HG02981 (cell line): Measurements from ENCODE around the gene PAX4.
A peak's percentile ranks its signal among the peaks of the same experiment; 100 is the strongest.
"Not testable (repeated sequence)": the region's sequence is repeated elsewhere in the genome, so short reads cannot be mapped to it uniquely, and the experiment has no call there.

Experiments
- ATAC-seq: cut with Tn5 transposase; IDR thresholded peaks from one replicate; pipeline ENCODE4 v1.9.1; 2021; ENCODE audit warnings: mild to moderate bottlenecking, moderate library complexity; ENCODE audit not compliant: unreplicated experiment

PAX4 gene

GRCh38 chr7:127586346-127586745, 31.6 kb downstream of the PAX4 start:
- ATAC-seq: no peak

GRCh38 chr7:127585044-127585953, 32.6 kb downstream of the PAX4 start, which contains the start of gene GCC1:
GCC1 (minus strand) TSS chr7:127585596; CDS start chr7:127585182, 414 bp downstream.
- peak; percentile 77 for ATAC-seq

DNA sequence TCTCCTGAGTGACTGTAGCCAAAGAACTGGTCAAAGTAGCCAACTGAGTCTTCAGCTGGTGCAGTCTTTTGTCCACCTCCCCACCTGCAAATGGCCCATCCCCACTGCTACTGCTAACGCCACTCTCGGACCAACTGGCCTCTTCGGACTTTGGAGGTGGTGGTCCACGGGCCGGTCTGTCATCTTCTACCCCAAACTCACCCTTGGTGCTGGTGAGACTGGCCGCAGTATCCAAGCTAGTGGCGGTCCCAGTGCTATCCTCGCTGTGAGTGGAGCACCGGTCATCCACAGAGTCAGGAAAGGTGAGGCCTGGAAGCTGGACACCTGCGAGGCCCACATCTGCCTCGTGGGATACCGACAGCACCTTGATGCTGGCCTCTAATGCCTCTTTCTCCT, 33.3 kb downstream of the PAX4 start:
- no peak for ATAC-seq

GRCh38 chr7:127582361-127582760, 35.6 kb downstream of the PAX4 start:
- ATAC-seq: no peak

- no peak for ATAC-seq
Measured at GRCh38 chr7:127581716-127582115, 36.2 kb downstream of the PAX4 start.

GRCh38 chr7:127580612-127581011, 37.3 kb downstream of the PAX4 start:
- no peak for ATAC-seq

- no peak for ATAC-seq
Measured at GRCh38 chr7:127578711-127579275, 39.1 kb downstream of the PAX4 start.

- no peak for ATAC-seq
Measured at GRCh38 chr7:127578036-127578684, 39.8 kb downstream of the PAX4 start.

DNA sequence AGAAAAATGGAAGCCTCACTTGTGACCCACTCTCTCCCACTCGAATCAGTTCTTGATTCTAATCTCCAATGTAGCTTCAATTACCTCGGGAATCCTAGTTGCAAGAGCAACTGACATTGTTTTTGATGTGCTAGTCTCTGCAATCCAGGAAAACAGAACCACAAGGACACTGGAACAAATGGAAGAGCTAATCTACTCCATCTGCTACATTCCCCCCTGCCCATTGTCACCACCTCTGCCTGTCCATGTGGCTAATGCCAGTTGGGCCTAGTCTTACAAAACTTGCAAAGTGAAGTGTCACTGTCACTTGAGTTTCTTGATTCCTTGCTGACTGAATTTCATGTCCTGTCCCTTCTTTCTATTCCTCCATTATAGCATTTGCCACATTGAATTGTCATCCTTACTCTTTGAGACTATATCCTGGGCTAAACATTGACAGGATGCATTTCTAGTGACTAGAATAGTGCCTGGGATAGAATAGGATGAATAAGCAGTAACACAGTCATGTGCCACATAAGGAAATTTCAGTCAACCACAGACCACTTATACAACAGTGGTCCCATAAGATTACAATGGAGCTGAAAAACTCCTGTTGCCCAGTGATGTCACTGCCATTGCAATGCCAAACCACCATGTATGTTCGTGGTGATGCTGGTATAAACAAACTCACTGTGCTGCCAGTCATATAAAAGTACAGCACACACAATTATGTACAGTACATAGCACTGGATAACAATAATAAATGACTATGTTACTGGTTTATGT, 46.0 kb downstream of the PAX4 start:
- ATAC-seq: no peak

GRCh38 chr7:127568034-127568433, 49.9 kb downstream of the PAX4 start:
- ATAC-seq: not testable (repeated sequence)

- ATAC-seq: no peak
Measured at GRCh38 chr7:127566242-127566641, 51.7 kb downstream of the PAX4 start.
